Glutamatergic neuron (in vitro differentiated cells): ENCODE results near the gene CACNB2. TPM values are rescaled to one million over a fixed set of nuclear protein-coding genes. Genes with fewer than 3 reads are reported as not detected.

Experiments used
- DNase-seq: peaks from one replicate; pipeline ENCODE4 v3.0.0; 2022
- H3K27ac Mint-ChIP-seq: one replicate; pipeline ENCODE4 v1.8.0; 2020; ENCODE audit warnings: mild to moderate bottlenecking, mixed read lengths, inconsistent platforms; ENCODE audit not compliant: unreplicated experiment
- H3K27me3 Mint-ChIP-seq: one replicate; pipeline ENCODE4 v1.8.0; 2020; ENCODE audit warnings: mild to moderate bottlenecking, moderate library complexity, mixed read lengths, inconsistent platforms; ENCODE audit not compliant: unreplicated experiment
- H3K36me3 Mint-ChIP-seq: one replicate; pipeline ENCODE4 v1.8.0; 2020; ENCODE audit warnings: mild to moderate bottlenecking, mixed read lengths, inconsistent platforms; ENCODE audit not compliant: unreplicated experiment
- H3K4me1 Mint-ChIP-seq: one replicate; pipeline ENCODE4 v1.8.0; 2020; ENCODE audit warnings: mild to moderate bottlenecking, low read depth, mixed read lengths, inconsistent platforms; ENCODE audit not compliant: unreplicated experiment
- H3K4me3 Mint-ChIP-seq: one replicate; pipeline ENCODE4 v1.8.0; 2020; ENCODE audit warnings: mild to moderate bottlenecking, mixed read lengths, inconsistent platforms; ENCODE audit not compliant: unreplicated experiment
- H3K9me3 Mint-ChIP-seq: one replicate; pipeline ENCODE4 v1.8.0; 2020; ENCODE audit warnings: mild to moderate bottlenecking, moderate library complexity, mixed read lengths, inconsistent platforms; ENCODE audit not compliant: unreplicated experiment
- total RNA-seq: library from RNA; stranded (reverse); fragmentation: NEBNext Ultra II Directional; extraction: Animal tissue kit (Norgen Biotek cat#: 25700); gene quantifications from one replicate; pipeline ENCODE4 v1.2.1, GENCODE V29; 2021; ENCODE audit not compliant: unreplicated experiment
- TF ChIP-seq, protein P1 (sequence below): fragments of 200-600 bp; sonication (generic); IDR thresholded peaks from one replicate; pipeline ENCODE4 v1.5.0; 2021; ENCODE audit not compliant: partially characterized antibody, unreplicated experiment

The CACNB2 gene
- total RNA-seq, 1 donor from 2014 or later = 3.2 TPM

DNA sequence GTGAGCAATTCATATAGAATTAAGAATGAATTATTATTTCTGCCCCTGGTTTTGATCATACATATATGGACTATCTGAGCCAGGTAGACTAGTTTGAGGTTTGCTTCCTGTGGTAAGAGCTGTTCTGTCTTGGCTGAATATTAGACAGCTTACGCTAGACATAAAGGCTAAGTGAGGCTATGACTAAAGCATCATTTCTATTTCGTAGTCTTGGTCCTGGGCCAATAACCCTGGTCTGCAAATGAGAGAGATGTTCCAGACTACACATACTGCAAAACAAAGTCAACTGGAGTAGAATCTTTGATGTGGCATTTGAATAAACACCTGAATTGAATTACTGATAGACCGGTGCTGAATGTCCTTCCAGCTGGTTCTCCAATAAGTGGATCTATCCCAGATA is 40.8 kb upstream of the CACNB2 start:
- no peaks in the 10 kb centered on the region for H3K36me3 Mint-ChIP-seq
- TF ChIP-seq, protein P1, sequence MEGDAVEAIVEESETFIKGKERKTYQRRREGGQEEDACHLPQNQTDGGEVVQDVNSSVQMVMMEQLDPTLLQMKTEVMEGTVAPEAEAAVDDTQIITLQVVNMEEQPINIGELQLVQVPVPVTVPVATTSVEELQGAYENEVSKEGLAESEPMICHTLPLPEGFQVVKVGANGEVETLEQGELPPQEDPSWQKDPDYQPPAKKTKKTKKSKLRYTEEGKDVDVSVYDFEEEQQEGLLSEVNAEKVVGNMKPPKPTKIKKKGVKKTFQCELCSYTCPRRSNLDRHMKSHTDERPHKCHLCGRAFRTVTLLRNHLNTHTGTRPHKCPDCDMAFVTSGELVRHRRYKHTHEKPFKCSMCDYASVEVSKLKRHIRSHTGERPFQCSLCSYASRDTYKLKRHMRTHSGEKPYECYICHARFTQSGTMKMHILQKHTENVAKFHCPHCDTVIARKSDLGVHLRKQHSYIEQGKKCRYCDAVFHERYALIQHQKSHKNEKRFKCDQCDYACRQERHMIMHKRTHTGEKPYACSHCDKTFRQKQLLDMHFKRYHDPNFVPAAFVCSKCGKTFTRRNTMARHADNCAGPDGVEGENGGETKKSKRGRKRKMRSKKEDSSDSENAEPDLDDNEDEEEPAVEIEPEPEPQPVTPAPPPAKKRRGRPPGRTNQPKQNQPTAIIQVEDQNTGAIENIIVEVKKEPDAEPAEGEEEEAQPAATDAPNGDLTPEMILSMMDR = no peak
- H3K4me3 Mint-ChIP-seq = no peak overlapping the region
- peaks cover 5% of the 10 kb centered on the region for H3K4me1 Mint-ChIP-seq
- H3K9me3 Mint-ChIP-seq = no peaks in the 10 kb centered on the region
- no peak overlapping the region for H3K27ac Mint-ChIP-seq
- H3K27me3 Mint-ChIP-seq = no peaks in the 10 kb centered on the region
- DNase-seq = no peak

DNA sequence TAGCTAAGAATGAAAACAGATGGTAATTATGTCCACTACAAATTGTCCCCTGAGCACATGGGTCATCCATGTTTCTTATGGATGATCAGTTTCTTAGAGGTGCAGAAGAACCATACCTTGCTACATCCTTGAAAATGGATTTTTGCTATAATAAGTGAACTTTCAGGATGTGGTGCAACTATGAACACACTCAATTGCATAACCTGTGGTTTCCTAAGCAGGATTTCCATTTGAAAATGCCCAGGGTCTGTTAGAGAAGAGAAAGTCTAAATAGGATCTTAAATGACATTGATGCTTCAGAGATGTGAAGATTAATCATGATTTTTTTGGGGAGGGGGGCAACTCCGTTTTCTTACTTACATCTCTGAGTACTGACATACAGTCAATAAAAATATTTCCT is 39.6 kb upstream of the CACNB2 start:
- Mint-ChIP-seq H3K4me3 (no peak overlapping the region), H3K27ac (no peak overlapping the region), H3K9me3 (no peaks in the 10 kb centered on the region), H3K36me3 (no peaks in the 10 kb centered on the region), H3K27me3 (no peaks in the 10 kb centered on the region), H3K4me1 (peaks cover 5% of the 10 kb centered on the region)
- DNase-seq = no peak
- TF ChIP-seq, protein P1 = no peak

DNA sequence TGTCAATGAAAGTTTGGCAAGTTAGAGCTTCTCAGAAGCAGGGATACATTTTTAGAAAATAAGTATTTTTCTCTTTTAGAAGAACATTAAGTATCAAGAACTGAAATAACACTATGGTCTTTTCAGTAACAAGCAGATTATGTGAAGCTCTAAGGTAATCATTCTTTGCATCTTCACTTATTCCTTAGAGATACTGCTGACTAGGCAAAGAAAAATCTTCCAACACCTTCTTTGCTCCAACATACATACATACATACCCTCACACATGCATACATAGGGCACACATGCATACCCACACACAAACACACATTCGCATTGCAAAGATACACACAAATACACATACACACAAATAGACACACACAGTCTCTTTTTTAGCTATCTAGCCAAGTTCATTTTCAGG is 37.8 kb upstream of the CACNB2 start:
- H3K27ac Mint-ChIP-seq = no peak overlapping the region

DNA sequence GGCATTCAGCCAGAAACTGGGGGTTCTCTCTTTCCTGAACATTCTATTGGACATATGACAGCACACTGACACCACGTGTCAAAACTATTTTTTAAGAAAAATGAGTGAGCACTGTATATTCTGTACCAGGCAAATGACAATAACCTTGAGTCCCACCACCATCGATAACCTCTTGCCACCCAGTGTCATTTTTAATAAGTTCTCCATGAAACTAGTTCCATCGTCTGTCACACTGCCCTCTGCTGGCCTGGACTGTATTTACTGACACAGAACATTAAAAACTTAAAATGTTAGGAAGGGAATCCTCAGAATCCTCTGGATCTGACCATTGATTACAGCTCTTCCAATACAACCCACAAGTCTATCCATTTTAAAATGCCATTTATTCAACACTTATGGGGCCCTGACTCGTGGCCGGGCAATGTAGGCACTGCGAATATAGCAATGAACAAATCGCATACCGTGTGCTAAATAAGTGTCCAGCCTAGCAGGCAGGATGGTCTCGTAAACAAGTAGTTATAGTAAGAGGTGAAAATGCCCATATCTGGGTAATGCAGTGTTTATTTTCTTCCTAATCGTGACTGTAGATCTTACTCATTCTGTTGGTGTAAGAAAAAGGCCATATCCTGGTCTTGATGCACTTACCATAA is 35.9 kb upstream of the CACNB2 start:
- Mint-ChIP-seq H3K4me3 (no peak overlapping the region), H3K36me3 (no peaks in the 10 kb centered on the region), H3K27me3 (no peaks in the 10 kb centered on the region), H3K9me3 (no peaks in the 10 kb centered on the region), H3K27ac (no peak overlapping the region), H3K4me1 (no peaks in the 10 kb centered on the region)
- TF ChIP-seq, protein P1 = peak; percentile 88
- DNase-seq = peak; percentile 74

More for the DNA sequence above, 37.8 kb upstream of the CACNB2 start:
- Mint-ChIP-seq H3K9me3 (no peaks in the 10 kb centered on the region), H3K4me1 (peaks cover 1% of the 10 kb centered on the region), H3K36me3 (no peaks in the 10 kb centered on the region), H3K4me3 (no peak overlapping the region), H3K27me3 (no peaks in the 10 kb centered on the region)
- TF ChIP-seq, protein P1 = no peak
- no peak for DNase-seq

DNA sequence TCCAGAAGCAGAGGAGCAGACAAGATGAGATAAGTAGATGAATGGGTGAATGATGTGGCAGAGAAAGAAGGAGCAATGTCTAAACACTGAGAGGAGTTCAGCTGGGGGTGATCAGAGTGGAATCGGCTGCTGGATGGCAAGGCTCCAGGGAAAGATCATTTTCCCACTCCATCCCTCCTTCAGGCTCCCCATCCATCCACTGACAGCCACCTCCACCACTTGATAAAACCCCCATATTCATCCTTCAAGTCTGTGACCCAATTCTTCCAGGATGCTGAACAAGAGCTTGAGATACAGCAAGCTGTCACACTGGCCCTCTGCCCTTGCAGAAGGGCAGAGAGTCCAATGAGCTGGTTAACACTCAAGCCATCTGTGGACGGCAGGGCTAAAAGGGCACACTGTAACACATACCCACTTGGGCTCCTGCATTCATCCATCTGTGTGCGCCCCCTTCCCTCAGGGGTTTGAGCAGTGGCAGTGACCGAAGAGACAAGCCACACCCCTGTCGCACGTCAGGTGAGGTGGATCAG is 30.8 kb upstream of the CACNB2 start:
- Mint-ChIP-seq H3K27ac (no peak overlapping the region), H3K27me3 (no peaks in the 10 kb centered on the region), H3K9me3 (no peaks in the 10 kb centered on the region), H3K36me3 (no peaks in the 10 kb centered on the region), H3K4me1 (peaks cover 5% of the 10 kb centered on the region), H3K4me3 (no peak overlapping the region)
- DNase-seq = no peak
- TF ChIP-seq, protein P1 = no peak
